HEK293 (cell line): ENCODE results near the gene CRIM1.

Source experiments
- ZBTB20 ChIP-seq: fragments of 450-650 bp; formaldehyde crosslinking; IDR thresholded peaks from 2 replicates; pipeline ENCODE4 v1.5.1; 2016; ENCODE audit warnings: missing biosample characterization, missing genetic modification characterization
- ZBTB7A ChIP-seq: fragments of 450-650 bp; formaldehyde crosslinking; IDR thresholded peaks from 2 replicates; pipeline ENCODE4 v1.5.1; 2016; ENCODE audit warnings: low read depth, missing biosample characterization, missing genetic modification characterization
- ZNF324 ChIP-seq: fragments of 450-650 bp; formaldehyde crosslinking; IDR thresholded peaks from 2 replicates; pipeline ENCODE4 v1.5.1; 2016; ENCODE audit warnings: missing biosample characterization, missing genetic modification characterization
- ZNF391 ChIP-seq: fragments of 450-650 bp; formaldehyde crosslinking; IDR thresholded peaks from 2 replicates; pipeline ENCODE4 v1.5.1; 2016; ENCODE audit warnings: low read depth, missing biosample characterization, missing genetic modification characterization, borderline replicate concordance
- ZNF530 ChIP-seq: fragments of 450-650 bp; formaldehyde crosslinking; IDR thresholded peaks from 2 replicates; pipeline ENCODE4 v1.5.1; 2016; ENCODE audit warnings: low read depth, missing biosample characterization, missing genetic modification characterization
- TF ChIP-seq, protein P1 (sequence below): fragments of 450-650 bp; formaldehyde crosslinking; IDR thresholded peaks from 2 replicates; pipeline ENCODE4 v1.5.1; 2016; ENCODE audit warnings: missing biosample characterization, missing genetic modification characterization
- TF ChIP-seq, protein P2 (sequence below): fragments of 450-650 bp; formaldehyde crosslinking; IDR thresholded peaks from 2 replicates; pipeline ENCODE4 v1.5.1; 2016; ENCODE audit warnings: missing biosample characterization, missing genetic modification characterization

DNA sequence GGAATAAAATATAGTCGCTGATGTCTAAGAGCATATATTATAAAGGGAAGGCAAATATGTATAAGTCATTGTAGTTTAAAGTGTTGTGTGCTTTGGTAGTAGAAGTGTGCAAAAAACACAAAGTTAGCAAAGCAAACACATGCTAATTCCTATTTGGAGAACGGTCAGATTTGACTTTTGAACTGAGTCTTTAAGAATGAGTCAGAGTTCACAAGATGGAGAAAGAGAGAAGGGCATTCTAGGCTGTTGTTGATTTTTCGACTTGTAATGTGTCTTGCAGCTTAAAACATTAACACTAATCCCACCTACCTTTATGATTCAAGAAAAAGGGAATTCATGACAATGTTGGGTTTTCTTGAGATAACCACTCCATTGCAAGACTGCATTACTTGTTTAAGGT is 98.1 kb downstream of the CRIM1 start:
- TF ChIP-seq ZBTB7A (tag by site-specific recombination) (no peak), ZNF530 (tag by site-specific recombination) (no peak), ZNF324 (tag by site-specific recombination) (no peak), ZNF391 (tag by site-specific recombination) (no peak), ZBTB20 (no peak)
- TF ChIP-seq, protein P1, sequence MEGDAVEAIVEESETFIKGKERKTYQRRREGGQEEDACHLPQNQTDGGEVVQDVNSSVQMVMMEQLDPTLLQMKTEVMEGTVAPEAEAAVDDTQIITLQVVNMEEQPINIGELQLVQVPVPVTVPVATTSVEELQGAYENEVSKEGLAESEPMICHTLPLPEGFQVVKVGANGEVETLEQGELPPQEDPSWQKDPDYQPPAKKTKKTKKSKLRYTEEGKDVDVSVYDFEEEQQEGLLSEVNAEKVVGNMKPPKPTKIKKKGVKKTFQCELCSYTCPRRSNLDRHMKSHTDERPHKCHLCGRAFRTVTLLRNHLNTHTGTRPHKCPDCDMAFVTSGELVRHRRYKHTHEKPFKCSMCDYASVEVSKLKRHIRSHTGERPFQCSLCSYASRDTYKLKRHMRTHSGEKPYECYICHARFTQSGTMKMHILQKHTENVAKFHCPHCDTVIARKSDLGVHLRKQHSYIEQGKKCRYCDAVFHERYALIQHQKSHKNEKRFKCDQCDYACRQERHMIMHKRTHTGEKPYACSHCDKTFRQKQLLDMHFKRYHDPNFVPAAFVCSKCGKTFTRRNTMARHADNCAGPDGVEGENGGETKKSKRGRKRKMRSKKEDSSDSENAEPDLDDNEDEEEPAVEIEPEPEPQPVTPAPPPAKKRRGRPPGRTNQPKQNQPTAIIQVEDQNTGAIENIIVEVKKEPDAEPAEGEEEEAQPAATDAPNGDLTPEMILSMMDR (tag by site-specific recombination) = no peak
- TF ChIP-seq, protein P2, sequence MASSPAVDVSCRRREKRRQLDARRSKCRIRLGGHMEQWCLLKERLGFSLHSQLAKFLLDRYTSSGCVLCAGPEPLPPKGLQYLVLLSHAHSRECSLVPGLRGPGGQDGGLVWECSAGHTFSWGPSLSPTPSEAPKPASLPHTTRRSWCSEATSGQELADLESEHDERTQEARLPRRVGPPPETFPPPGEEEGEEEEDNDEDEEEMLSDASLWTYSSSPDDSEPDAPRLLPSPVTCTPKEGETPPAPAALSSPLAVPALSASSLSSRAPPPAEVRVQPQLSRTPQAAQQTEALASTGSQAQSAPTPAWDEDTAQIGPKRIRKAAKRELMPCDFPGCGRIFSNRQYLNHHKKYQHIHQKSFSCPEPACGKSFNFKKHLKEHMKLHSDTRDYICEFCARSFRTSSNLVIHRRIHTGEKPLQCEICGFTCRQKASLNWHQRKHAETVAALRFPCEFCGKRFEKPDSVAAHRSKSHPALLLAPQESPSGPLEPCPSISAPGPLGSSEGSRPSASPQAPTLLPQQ (tag by site-specific recombination) = no peak
